ENCODE results near the gene SPATA9. TPM values are rescaled to one million over a fixed set of nuclear protein-coding genes. Genes with fewer than 3 reads are reported as not detected.

The SPATA9 gene
- total and polyA plus RNA-seq, 9 of the 15 experiments (the other 6 are each of a cell fraction or from before 2014, with no cell fraction given): 0.16 to 5.5 (median 0.39) TPM; not detected in 3

DNA sequence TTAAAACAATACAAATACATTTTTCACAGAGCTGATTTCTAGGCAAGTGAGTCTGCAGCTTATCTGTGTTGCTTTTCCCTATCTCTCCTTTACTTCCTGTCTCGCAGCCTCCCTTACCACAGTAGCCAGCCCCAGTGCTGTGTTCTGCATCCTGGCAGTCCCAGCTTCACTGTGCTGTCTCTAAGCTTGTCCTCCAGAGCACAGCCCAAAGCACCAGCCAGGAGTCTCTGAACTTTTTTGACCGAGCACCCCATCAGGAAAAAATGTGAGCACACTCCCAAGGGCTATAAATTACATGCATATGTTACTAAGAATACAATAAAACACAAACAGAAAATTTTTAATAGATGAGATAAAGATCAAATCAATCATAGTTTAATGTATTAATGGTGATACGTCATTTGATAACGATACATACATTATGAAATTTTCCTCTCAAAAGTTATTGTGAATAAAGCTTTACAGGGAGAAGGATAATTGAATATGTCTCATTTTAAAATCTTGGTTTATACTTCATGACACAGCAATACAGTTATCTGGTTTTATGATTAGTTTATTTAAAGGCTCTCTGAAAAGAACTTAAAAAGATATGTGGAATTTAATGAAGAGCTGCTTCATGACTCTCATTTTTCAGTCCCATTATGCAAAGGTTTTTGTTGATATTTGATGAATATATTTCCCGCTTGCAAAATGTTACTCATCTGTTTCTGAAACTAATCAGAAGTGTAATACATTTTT lies 41.0 kb upstream of the SPATA9 start (continued):
- TF ChIP-seq, protein P1, sequence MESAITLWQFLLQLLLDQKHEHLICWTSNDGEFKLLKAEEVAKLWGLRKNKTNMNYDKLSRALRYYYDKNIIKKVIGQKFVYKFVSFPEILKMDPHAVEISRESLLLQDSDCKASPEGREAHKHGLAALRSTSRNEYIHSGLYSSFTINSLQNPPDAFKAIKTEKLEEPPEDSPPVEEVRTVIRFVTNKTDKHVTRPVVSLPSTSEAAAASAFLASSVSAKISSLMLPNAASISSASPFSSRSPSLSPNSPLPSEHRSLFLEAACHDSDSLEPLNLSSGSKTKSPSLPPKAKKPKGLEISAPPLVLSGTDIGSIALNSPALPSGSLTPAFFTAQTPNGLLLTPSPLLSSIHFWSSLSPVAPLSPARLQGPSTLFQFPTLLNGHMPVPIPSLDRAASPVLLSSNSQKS (CRISPR knock-in tag; IDR thresholded peaks at IDR 0.05): no peak
- TF ChIP-seq, protein P2, sequence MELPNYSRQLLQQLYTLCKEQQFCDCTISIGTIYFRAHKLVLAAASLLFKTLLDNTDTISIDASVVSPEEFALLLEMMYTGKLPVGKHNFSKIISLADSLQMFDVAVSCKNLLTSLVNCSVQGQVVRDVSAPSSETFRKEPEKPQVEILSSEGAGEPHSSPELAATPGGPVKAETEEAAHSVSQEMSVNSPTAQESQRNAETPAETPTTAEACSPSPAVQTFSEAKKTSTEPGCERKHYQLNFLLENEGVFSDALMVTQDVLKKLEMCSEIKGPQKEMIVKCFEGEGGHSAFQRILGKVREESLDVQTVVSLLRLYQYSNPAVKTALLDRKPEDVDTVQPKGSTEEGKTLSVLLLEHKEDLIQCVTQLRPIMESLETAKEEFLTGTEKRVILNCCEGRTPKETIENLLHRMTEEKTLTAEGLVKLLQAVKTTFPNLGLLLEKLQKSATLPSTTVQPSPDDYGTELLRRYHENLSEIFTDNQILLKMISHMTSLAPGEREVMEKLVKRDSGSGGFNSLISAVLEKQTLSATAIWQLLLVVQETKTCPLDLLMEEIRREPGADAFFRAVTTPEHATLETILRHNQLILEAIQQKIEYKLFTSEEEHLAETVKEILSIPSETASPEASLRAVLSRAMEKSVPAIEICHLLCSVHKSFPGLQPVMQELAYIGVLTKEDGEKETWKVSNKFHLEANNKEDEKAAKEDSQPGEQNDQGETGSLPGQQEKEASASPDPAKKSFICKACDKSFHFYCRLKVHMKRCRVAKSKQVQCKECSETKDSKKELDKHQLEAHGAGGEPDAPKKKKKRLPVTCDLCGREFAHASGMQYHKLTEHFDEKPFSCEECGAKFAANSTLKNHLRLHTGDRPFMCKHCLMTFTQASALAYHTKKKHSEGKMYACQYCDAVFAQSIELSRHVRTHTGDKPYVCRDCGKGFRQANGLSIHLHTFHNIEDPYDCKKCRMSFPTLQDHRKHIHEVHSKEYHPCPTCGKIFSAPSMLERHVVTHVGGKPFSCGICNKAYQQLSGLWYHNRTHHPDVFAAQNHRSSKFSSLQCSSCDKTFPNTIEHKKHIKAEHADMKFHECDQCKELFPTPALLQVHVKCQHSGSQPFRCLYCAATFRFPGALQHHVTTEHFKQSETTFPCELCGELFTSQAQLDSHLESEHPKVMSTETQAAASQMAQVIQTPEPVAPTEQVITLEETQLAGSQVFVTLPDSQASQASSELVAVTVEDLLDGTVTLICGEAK (IDR thresholded peaks at IDR 0.05): peak; percentile 39; the same call in 1 of the 2 replicates
- TF ChIP-seq, protein P2 (CRISPR knock-in tag; IDR thresholded peaks at IDR 0.05): no peak
- TF ChIP-seq, protein P3, sequence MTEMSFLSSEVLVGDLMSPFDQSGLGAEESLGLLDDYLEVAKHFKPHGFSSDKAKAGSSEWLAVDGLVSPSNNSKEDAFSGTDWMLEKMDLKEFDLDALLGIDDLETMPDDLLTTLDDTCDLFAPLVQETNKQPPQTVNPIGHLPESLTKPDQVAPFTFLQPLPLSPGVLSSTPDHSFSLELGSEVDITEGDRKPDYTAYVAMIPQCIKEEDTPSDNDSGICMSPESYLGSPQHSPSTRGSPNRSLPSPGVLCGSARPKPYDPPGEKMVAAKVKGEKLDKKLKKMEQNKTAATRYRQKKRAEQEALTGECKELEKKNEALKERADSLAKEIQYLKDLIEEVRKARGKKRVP (CRISPR knock-in tag; IDR thresholded peaks at IDR 0.05): 0 out of 2 replicates have a peak, but pooled peaks have one; percentile 31
- TF ChIP-seq TAF1 (IDR thresholded peaks at IDR 0.05; ENCODE audit: control insufficient read depth, extremely low read depth, insufficient read depth, low read length, severe bottlenecking) (peak; percentile 39), ZNF324 (CRISPR knock-in tag; IDR thresholded peaks at IDR 0.05) (no peak), ZNF174 (CRISPR knock-in tag; IDR thresholded peaks at IDR 0.05) (no peak)
- TF ChIP-seq, protein P4, sequence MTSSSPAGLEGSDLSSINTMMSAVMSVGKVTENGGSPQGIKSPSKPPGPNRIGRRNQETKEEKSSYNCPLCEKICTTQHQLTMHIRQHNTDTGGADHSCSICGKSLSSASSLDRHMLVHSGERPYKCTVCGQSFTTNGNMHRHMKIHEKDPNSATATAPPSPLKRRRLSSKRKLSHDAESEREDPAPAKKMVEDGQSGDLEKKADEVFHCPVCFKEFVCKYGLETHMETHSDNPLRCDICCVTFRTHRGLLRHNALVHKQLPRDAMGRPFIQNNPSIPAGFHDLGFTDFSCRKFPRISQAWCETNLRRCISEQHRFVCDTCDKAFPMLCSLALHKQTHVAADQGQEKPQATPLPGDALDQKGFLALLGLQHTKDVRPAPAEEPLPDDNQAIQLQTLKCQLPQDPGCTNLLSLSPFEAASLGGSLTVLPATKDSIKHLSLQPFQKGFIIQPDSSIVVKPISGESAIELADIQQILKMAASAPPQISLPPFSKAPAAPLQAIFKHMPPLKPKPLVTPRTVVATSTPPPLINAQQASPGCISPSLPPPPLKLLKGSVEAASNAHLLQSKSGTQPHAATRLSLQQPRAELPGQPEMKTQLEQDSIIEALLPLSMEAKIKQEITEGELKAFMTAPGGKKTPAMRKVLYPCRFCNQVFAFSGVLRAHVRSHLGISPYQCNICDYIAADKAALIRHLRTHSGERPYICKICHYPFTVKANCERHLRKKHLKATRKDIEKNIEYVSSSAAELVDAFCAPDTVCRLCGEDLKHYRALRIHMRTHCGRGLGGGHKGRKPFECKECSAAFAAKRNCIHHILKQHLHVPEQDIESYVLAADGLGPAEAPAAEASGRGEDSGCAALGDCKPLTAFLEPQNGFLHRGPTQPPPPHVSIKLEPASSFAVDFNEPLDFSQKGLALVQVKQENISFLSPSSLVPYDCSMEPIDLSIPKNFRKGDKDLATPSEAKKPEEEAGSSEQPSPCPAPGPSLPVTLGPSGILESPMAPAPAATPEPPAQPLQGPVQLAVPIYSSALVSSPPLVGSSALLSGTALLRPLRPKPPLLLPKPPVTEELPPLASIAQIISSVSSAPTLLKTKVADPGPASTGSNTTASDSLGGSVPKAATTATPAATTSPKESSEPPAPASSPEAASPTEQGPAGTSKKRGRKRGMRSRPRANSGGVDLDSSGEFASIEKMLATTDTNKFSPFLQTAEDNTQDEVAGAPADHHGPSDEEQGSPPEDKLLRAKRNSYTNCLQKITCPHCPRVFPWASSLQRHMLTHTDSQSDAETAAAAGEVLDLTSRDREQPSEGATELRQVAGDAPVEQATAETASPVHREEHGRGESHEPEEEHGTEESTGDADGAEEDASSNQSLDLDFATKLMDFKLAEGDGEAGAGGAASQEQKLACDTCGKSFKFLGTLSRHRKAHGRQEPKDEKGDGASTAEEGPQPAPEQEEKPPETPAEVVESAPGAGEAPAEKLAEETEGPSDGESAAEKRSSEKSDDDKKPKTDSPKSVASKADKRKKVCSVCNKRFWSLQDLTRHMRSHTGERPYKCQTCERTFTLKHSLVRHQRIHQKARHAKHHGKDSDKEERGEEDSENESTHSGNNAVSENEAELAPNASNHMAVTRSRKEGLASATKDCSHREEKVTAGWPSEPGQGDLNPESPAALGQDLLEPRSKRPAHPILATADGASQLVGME (CRISPR knock-in tag; IDR thresholded peaks at IDR 0.05): no peak
